ENCODE measurements around the gene SET.

The SET gene

DNA sequence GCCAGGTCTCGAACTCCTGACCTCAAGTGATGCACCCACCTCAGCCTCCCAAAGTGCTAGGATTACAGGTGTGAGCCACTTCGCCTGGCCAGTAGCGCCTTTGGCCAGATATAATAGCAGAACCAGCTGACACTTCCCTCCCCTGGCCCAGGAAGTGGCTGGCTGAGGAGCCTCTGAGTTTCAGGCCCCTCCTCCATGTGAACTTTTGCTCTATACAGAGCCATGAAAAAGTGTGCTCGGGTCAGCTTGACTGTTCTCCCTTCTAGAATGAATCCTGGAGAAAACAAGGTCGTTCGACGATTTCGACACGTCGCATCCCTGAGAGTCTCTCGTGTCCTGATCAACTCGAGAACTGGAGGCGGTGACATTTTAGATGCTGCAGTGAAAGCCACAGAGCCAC is 43.6 kb downstream of the SET start:
- DNase-seq, result no peak

DNA sequence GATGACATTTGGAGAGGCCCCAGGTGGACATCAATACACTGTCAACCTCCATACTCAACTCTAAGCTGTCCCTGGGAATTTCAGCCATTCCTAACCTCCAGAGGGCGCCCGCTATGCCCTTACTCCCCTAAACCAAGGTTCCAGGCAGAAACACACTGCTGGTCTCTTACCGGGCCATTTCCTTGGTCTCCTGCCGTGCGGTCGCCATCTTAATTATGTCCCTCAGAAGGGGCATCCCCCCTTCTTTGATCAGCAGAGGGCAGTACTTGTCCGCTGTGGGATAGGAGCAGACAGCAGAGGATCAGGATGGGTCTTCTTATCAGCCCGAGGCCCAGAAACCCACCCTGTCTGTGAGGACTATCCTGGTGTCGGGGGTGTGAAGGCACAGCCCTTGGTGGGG is 44.2 kb downstream of the SET start:
- DNase-seq, result no peak

DNA sequence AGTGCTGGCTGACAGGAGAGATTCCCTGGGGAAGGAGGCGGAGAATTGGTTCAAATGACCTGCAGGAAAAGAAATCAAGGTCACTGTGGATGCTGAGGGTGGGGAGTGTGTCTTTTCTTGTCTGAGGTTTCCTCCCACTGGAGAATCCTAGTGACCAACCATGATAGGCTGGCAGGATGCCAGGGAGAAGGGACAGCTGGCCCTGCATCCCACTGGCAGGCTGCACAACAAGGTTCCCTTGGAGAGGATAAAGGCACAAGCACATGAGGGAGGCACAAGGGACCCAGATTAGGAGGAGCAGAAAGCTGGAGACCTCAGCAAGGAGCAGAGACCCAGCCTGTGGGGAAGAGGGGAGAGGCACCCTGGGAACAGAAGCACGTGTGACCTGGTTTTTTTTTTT is 46.4 kb downstream of the SET start:
- DNase-seq, result no peak

DNA sequence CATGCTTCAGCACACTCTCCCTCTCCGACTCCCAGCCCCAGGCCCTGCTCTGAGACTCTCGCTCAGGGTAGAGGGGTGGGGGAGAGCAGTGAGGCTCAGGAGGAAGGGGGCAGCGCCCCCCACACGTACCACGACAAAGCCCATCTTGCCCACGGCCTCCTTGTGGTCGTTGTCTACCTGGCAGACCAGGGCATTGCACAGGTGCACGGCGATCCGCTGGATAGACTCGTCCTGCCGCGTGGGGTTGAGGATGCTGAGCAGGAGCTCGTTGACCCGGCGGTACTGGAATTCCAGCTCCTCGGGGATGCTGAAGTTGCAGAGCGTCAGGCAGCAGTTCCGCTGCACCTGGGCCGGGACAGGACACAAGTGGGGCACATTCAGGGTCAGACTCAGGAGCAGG is 53.4 kb downstream of the SET start:
- no peak for DNase-seq

DNA sequence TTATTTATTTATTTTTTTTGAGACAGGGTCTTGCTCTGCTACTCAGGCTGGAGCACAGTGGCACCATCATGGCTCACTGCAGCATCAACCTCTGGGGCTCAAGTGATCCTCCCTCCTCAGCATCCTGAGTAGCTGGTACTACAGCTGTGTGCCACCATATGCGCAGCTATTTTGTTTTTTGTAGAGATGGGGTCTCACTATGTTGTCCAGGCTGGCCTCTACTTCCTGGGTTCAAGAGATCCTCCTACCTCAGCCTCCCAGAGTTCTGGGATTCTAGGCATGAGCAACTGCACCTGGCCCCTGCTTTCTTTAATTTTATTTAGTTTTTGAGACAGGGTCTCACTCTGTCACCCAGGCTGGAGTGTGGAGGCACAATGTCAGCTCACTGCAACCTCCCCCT is 54.4 kb downstream of the SET start:
- DNase-seq, result no peak
